BJ (cell line): ENCODE measurements around the gene SMURF2. TPM values are rescaled to one million over a fixed set of nuclear protein-coding genes. Genes with fewer than 3 reads are reported as not detected.
"Not testable (repeated sequence)": the region's sequence is repeated elsewhere in the genome, so short reads cannot be mapped to it uniquely, and the experiment has no call there.

Experiments used
- CTCF ChIA-PET: fragments of 350-600 bp; formaldehyde crosslinking; extraction: SDS; loops from one replicate; lab custom pipeline; 2021; ENCODE audit warnings: antibody characterized with exemption, inconsistent platforms; lab: Yijun Ruan, JAX
- POLR2A ChIA-PET: fragments of 300-600 bp; sonication (Branson Sonifier 250); formaldehyde crosslinking; extraction: SDS; loops from one replicate; lab custom pipeline; 2021; ENCODE audit warnings: antibody characterized with exemption; lab: Charles Lee
- DNase-seq: peaks from one replicate; pipeline ENCODE4 v3.0.0-alpha.2; 2011; ENCODE audit warnings: low read depth
- H3K27me3 ChIP-seq: 2 replicates; pipeline ENCODE4 v1.6.0; 2011; ENCODE audit warnings: low read length; ENCODE audit not compliant: control insufficient read depth, insufficient read depth
- H3K36me3 ChIP-seq: 2 replicates; pipeline ENCODE4 v1.5.1; 2011; ENCODE audit warnings: low read length; ENCODE audit not compliant: control insufficient read depth, insufficient read depth
- H3K4me3 ChIP-seq: 2 replicates; pipeline ENCODE4 v1.5.1; 2011; ENCODE audit warnings: low read depth, mild to moderate bottlenecking, control low read depth, low read length
- CTCF ChIP-seq: IDR thresholded peaks from 2 replicates; pipeline ENCODE4 v1.5.1; 2011; ENCODE audit warnings: low read depth, mild to moderate bottlenecking, control low read depth, inconsistent platforms, low read length, moderate library complexity; ENCODE audit not compliant: insufficient read depth
- polyA plus RNA-seq: library from polyadenylated mRNA; depleted of rRNA; stranded (reverse); fragments of >200 nt; gene quantifications from 2 replicates; pipeline ENCODE4 v1.2.3, GENCODE V29; 2011

Gene SMURF2
- polyA plus RNA-seq, 1 experiment: 18.8 TPM

GRCh38 chr17:64608571-64608981 is 53.5 kb downstream of the SMURF2 start:
- 0 out of 2 replicates have a peak, but pooled peaks cover 1% of the 10 kb centered on the region for H3K36me3 ChIP-seq
- DNase-seq: no peak
- ChIA-PET CTCF (no interaction called here), POLR2A (no interaction called here)
- H3K27me3 ChIP-seq: no peaks in the 10 kb centered on the region
- H3K4me3 ChIP-seq: no peak overlapping the region
- TF ChIP-seq CTCF: no peak

GRCh38 chr17:64607862-64608565 is 54.1 kb downstream of the SMURF2 start:
- ChIA-PET CTCF (no interaction called here), POLR2A (no interaction called here)
- Histone ChIP-seq H3K4me3 (no peak overlapping the region), H3K27me3 (no peaks in the 10 kb centered on the region), H3K36me3 (0 out of 2 replicates have a peak, but pooled peaks cover 1% of the 10 kb centered on the region)
- TF ChIP-seq CTCF: no peak
- DNase-seq: no peak

GRCh38 chr17:64604532-64604931 is 57.6 kb downstream of the SMURF2 start:
- H3K36me3 ChIP-seq, H3K27me3 ChIP-seq, DNase-seq, POLR2A ChIA-PET, H3K4me3 ChIP-seq: not testable (repeated sequence)
- CTCF ChIA-PET: interaction anchor here (1.7 kb wide), 1 partner anchor 19 kb away, joined by 3 read pairs; no protein-coding TSS in a partner anchor

- H3K4me3 ChIP-seq: no peak overlapping the region
- 0 out of 2 replicates have a peak, but pooled peaks cover 1% of the 10 kb centered on the region for H3K36me3 ChIP-seq
- no peak for TF ChIP-seq CTCF
- POLR2A ChIA-PET: no interaction called here
- CTCF ChIA-PET: interaction anchor here (1.7 kb wide), 1 partner anchor 20 kb away, joined by 3 read pairs; no protein-coding TSS in a partner anchor
- no peaks in the 10 kb centered on the region for H3K27me3 ChIP-seq
- no peak for DNase-seq
These were observed 58.1 kb downstream of the SMURF2 start for GRCh38 chr17:64603987-64604386.

GRCh38 chr17:64599827-64600226 is 62.3 kb downstream of the SMURF2 start:
- ChIA-PET POLR2A (no interaction called here), CTCF (interaction anchor here (0.6 kb wide), 1 partner anchor 59 kb away, joined by 4 read pairs; no protein-coding TSS in a partner anchor)

More at GRCh38 chr17:64599827-64600226, 62.3 kb downstream of the SMURF2 start:
- DNase-seq: no peak
- Histone ChIP-seq H3K27me3 (no peaks in the 10 kb centered on the region), H3K4me3 (no peak overlapping the region), H3K36me3 (0 out of 2 replicates have a peak, but pooled peaks cover 1% of the 10 kb centered on the region)
- no peak for TF ChIP-seq CTCF
